H1 (cell line): ENCODE data around the gene SRPX2. TPM values are rescaled to one million over a fixed set of nuclear protein-coding genes. Genes with fewer than 3 reads are reported as not detected.

Experiments
- CTCF ChIA-PET: fragments of 300-600 bp; sonication (Branson Sonifier 250); formaldehyde crosslinking; loops from one replicate; lab custom pipeline; 2021; ENCODE audit not compliant: partially characterized antibody; lab: Charles Lee
- POLR2A ChIA-PET: fragments of 300-600 bp; sonication (Branson Sonifier 250); formaldehyde crosslinking; loops from one replicate; lab custom pipeline; 2021; ENCODE audit warnings: inconsistent platforms; ENCODE audit not compliant: partially characterized antibody; lab: Charles Lee
- DNase-seq, 2 experiments: peaks; one replicate each; pipeline versions ENCODE4 v3.0.0 to v3.0.0-alpha.2; 2010 to 2022; ENCODE audit warnings: low spot score in 2 of 2, low read depth in 1 of 2, mixed read lengths in 1 of 2
- FAIRE-seq: peaks from 2 replicates; lab custom pipeline; 2011; peaks lifted over from hg19 to GRCh38; lab: Jason Lieb, UNC
- H2AFZ ChIP-seq: 2 replicates; pipeline ENCODE4 v1.8.1; 2012; ENCODE audit warnings: low read length, inconsistent platforms
- H2AK5ac ChIP-seq: 2 replicates; pipeline ENCODE4 v1.6.1; 2013; ENCODE audit warnings: low read depth, low read length
- H2BK120ac ChIP-seq: replicated peaks from 2 replicates; pipeline ENCODE3; 2013; ENCODE audit warnings: low read depth, low read length, inconsistent platforms
- H2BK12ac ChIP-seq: 2 replicates; pipeline ENCODE4 v1.6.1; 2013; ENCODE audit warnings: low read depth, low read length
- H2BK15ac ChIP-seq: 2 replicates; pipeline ENCODE4 v1.6.1; 2013; ENCODE audit warnings: low read length
- H2BK20ac ChIP-seq: 2 replicates; pipeline ENCODE4 v1.6.1; 2013; ENCODE audit warnings: low read length
- H2BK5ac ChIP-seq: 2 replicates; pipeline ENCODE4 v1.6.1; 2013; ENCODE audit warnings: low read depth, low read length
- H3K14ac ChIP-seq: 2 replicates; pipeline ENCODE4 v1.6.1; 2013; ENCODE audit warnings: inconsistent platforms; ENCODE audit not compliant: insufficient read length
- H3K18ac ChIP-seq: 2 replicates; pipeline ENCODE4 v1.6.1; 2013; ENCODE audit warnings: low read length; ENCODE audit errors: extremely low read depth
- H3K23ac ChIP-seq: 2 replicates; pipeline ENCODE4 v1.6.1; 2013; ENCODE audit warnings: inconsistent platforms; ENCODE audit not compliant: insufficient read length
- H3K23me2 ChIP-seq: 2 replicates; pipeline ENCODE4 v1.6.1; 2013; ENCODE audit warnings: low read depth, low read length
- H3K27ac ChIP-seq: 2 replicates; pipeline ENCODE4 v1.6.1; 2011; ENCODE audit warnings: low read depth, low read length, inconsistent platforms
- H3K27me3 ChIP-seq, 4 experiments: replicated peaks in 1 of 4; 1 replicate in 1 of 4; 2 replicates in 3 of 4; pipeline versions ENCODE4 v1.6.1 to v1.8.1; 2011 to 2013; ENCODE audit warnings: low read length in 3 of 4, mild to moderate bottlenecking in 3 of 4, inconsistent platforms in 2 of 4, mixed read lengths in 2 of 4, moderate library complexity in 1 of 4; ENCODE audit not compliant: control insufficient read depth in 3 of 4, insufficient read depth in 3 of 4; ENCODE audit errors: extremely low read depth in 1 of 4
- H3K36me3 ChIP-seq, 4 experiments: 2 replicates each; pipeline versions ENCODE4 v1.6.1 to v1.8.1; 2011 to 2013; ENCODE audit warnings: mild to moderate bottlenecking in 4 of 4, low read length in 3 of 4, moderate library complexity in 2 of 4, control low read depth in 1 of 4, inconsistent platforms in 1 of 4; ENCODE audit not compliant: insufficient read depth in 4 of 4, control insufficient read depth in 2 of 4
- H3K4ac ChIP-seq: replicated peaks from 2 replicates; pipeline ENCODE3; 2013; ENCODE audit warnings: low read length, low read depth, mixed read lengths, inconsistent platforms; ENCODE audit not compliant: insufficient read length
- H3K4me1 ChIP-seq, 4 experiments: replicated peaks in 1 of 4; 1 replicate in 1 of 4; 2 replicates in 3 of 4; pipeline versions ENCODE4 v1.6.1 to v1.8.1; 2011 to 2013; ENCODE audit warnings: low read length in 3 of 4, inconsistent platforms in 2 of 4, mixed read lengths in 1 of 4; ENCODE audit not compliant: insufficient read depth in 4 of 4, control insufficient read depth in 3 of 4
- H3K4me2 ChIP-seq, 2 experiments: 2 replicates each; pipeline versions ENCODE4 v1.6.1 to v1.8.1; 2011 to 2013; ENCODE audit warnings: low read depth in 2 of 2, low read length in 2 of 2, control low read depth in 1 of 2, inconsistent platforms in 1 of 2, mild to moderate bottlenecking in 1 of 2; ENCODE audit not compliant: insufficient read depth in 1 of 2
- H3K4me3 ChIP-seq, 4 experiments: fragments of 200-600, 300-600 bp in 1 of 4; sonication (generic), shearing (Covaris generic), sonication (Bioruptor Twin) in 1 of 4; 2 replicates each; pipeline versions ENCODE4 v1.5.1 to v1.8.1; 2011 to 2016; ENCODE audit warnings: low read length in 4 of 4, low read depth in 3 of 4, control low read depth in 2 of 4, inconsistent platforms in 2 of 4, mild to moderate bottlenecking in 2 of 4, mixed read lengths in 1 of 4, moderate library complexity in 1 of 4; ENCODE audit not compliant: insufficient read depth in 2 of 4; ENCODE audit errors: extremely low read depth in 1 of 4
- H3K56ac ChIP-seq: replicated peaks from 2 replicates; pipeline ENCODE3; 2013; ENCODE audit warnings: low read depth, mild to moderate bottlenecking, mixed read lengths, low read length, inconsistent platforms; ENCODE audit not compliant: insufficient read length
- H3K79me1 ChIP-seq: 2 replicates; pipeline ENCODE4 v1.6.1; 2013; ENCODE audit warnings: low read depth, low read length, control low read depth
- H3K79me2 ChIP-seq, 2 experiments: 2 replicates each; pipeline versions ENCODE4 v1.6.1 to v1.8.1; 2012 to 2013; ENCODE audit warnings: low read length in 2 of 2, mild to moderate bottlenecking in 2 of 2, inconsistent platforms in 1 of 2; ENCODE audit not compliant: insufficient read depth in 2 of 2, control insufficient read depth in 1 of 2
- H3K9ac ChIP-seq, 4 experiments: replicated peaks in 1 of 4; 1 replicate in 1 of 4; 2 replicates in 3 of 4; pipeline versions ENCODE4 v1.6.1 to v1.8.1; 2011 to 2013; ENCODE audit warnings: low read depth in 3 of 4, low read length in 3 of 4, control low read depth in 2 of 4, mild to moderate bottlenecking in 2 of 4, moderate library complexity in 2 of 4, inconsistent platforms in 1 of 4; ENCODE audit errors: extremely low read depth in 1 of 4
- H3K9me3 ChIP-seq, 2 experiments: 2 replicates each; pipeline versions ENCODE4 v1.6.1 to v1.8.1; 2012 to 2013; ENCODE audit warnings: mild to moderate bottlenecking in 2 of 2, moderate library complexity in 2 of 2, control low read depth in 1 of 2, inconsistent platforms in 1 of 2, low read depth in 1 of 2, low read length in 1 of 2, mixed read lengths in 1 of 2; ENCODE audit not compliant: insufficient read depth in 2 of 2
- H4K20me1 ChIP-seq, 2 experiments: replicated peaks in 1 of 2; 2 replicates each; pipeline versions ENCODE3 to v1.8.1; 2011 to 2013; ENCODE audit warnings: inconsistent platforms in 2 of 2, low read length in 2 of 2, mild to moderate bottlenecking in 1 of 2; ENCODE audit not compliant: insufficient read depth in 2 of 2, control insufficient read depth in 1 of 2
- H4K5ac ChIP-seq: 2 replicates; pipeline ENCODE4 v1.6.1; 2013; ENCODE audit warnings: low read length, low read depth, mixed read lengths, inconsistent platforms; ENCODE audit not compliant: insufficient read length
- H4K8ac ChIP-seq: 2 replicates; pipeline ENCODE4 v1.8.0; 2013; ENCODE audit warnings: mild to moderate bottlenecking, moderate library complexity, low read length, inconsistent platforms; ENCODE audit not compliant: insufficient read depth; ENCODE audit errors: extremely low read depth
- H4K91ac ChIP-seq: replicated peaks from 2 replicates; pipeline ENCODE3; 2013; ENCODE audit warnings: low read length, mixed read lengths, inconsistent platforms; ENCODE audit not compliant: insufficient read length
- EGR1 ChIP-seq: IDR thresholded peaks from 2 replicates; pipeline ENCODE4 v1.6.1; 2011; ENCODE audit warnings: low read depth, low read length, borderline replicate concordance
- SP1 ChIP-seq: IDR thresholded peaks from 2 replicates; pipeline ENCODE4 v1.6.1; 2011; ENCODE audit warnings: low read depth, low read length
- WGBS, 2 experiments: shearing (Covaris generic) in 1 of 2; methylation state at CpG; one replicate each; pipeline versions ENCODE4 v1.1.6 to v1.1.7; 2013 to 2015; ENCODE audit warnings: low lambda C conversion rate in 2 of 2, mixed read lengths in 2 of 2, inconsistent platforms in 1 of 2, low coverage in 1 of 2, missing lambda C conversion rate in 1 of 2; ENCODE audit not compliant: insufficient replicate concordance in 2 of 2, insufficient coverage in 1 of 2, insufficient read length in 1 of 2; ENCODE audit errors: extremely low coverage in 1 of 2, missing lambda C conversion rate in 1 of 2; 5-methylcytosine and 5-hydroxymethylcytosine counted together
- polyA plus RNA-seq, 7 experiments: library from polyadenylated mRNA; depleted of rRNA in 3 of 7; stranded (reverse) in 5 of 7; unstranded in 2 of 7; fragments of >200 nt in 5 of 7; fragments of 200-250 nt in 2 of 7; gene quantifications; 1 replicate in 5 of 7; 2 replicates in 1 of 7; 4 replicates in 1 of 7; pipeline versions ENCODE4 v1.2.1 to v1.2.3, GENCODE V29; 2011 to 2013; ENCODE audit warnings: missing spikeins in 2 of 7, mixed read lengths in 2 of 7
- total RNA-seq: library from RNA; stranded (reverse); fragmentation: NEBNext Ultra II Directional; extraction: Animal tissue kit (Norgen Biotek cat#: 25700); gene quantifications from 2 replicates; pipeline ENCODE4 v1.2.1, GENCODE V29; 2021
- TF ChIP-seq, protein P1 (sequence below): IDR thresholded peaks from 2 replicates; pipeline ENCODE4 v1.6.1; 2012; ENCODE audit warnings: inconsistent platforms

SRPX2 gene
- total and polyA plus RNA-seq, 2 of the 8 experiments (the other 6 are each of a cell fraction or from before 2014, with no cell fraction given), result not detected

DNA sequence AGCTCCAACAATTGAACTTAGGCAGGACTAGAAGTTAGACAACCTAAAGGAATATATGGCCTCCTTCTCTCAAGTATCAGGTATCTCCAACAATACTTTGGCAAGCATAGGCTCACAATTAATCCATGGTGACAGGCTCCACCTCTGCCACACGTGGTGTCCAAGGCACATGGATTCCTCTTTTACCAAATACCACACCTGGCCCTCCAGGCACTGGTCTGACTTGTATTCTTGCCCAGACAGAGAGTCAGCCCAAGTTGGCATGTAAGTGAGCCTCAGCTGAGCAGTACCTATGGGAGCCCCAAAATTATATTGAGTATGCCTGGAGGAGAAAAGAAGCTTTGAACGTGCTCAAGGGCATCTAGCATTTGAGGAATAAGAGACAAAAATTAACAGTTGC lies 19.6 kb downstream of the SRPX2 start:
- Histone ChIP-seq H3K27me3 (no peaks in the 10 kb centered on the region), H3K79me1 (no peaks in the 10 kb centered on the region), H3K4me3 (no peak overlapping the region), H4K20me1 (no peaks in the 10 kb centered on the region), H3K14ac (no peak overlapping the region), H3K9ac (no peak overlapping the region), H2BK120ac (no peak overlapping the region), H2BK12ac (no peak overlapping the region), H4K91ac (no peak overlapping the region), H3K23ac (no peak overlapping the region), H3K27ac (no peak overlapping the region), H2AFZ (no peak overlapping the region), H3K4me1 (no peaks in the 10 kb centered on the region), H3K18ac (no peak overlapping the region), H3K56ac (no peak overlapping the region), H3K4ac (no peak overlapping the region), H3K23me2 (no peaks in the 10 kb centered on the region), H2AK5ac (no peak overlapping the region), H3K36me3 (no peaks in the 10 kb centered on the region), H4K5ac (no peak overlapping the region), H3K9me3 (no peaks in the 10 kb centered on the region), H2BK20ac (no peak overlapping the region), H2BK5ac (no peak overlapping the region), H4K8ac (no peak overlapping the region), H3K4me2 (no peak overlapping the region), H2BK15ac (no peak overlapping the region), H3K79me2 (no peaks in the 10 kb centered on the region)
- ChIA-PET POLR2A (no interaction called here), CTCF (interaction anchor here (1.3 to 1.4 kb wide), 2 partner anchors 9 to 105 kb away, joined by 5 read pairs; no protein-coding TSS in a partner anchor)
- TF ChIP-seq SP1, result no peak
- TF ChIP-seq EGR1, result no peak
- TF ChIP-seq, protein P1, sequence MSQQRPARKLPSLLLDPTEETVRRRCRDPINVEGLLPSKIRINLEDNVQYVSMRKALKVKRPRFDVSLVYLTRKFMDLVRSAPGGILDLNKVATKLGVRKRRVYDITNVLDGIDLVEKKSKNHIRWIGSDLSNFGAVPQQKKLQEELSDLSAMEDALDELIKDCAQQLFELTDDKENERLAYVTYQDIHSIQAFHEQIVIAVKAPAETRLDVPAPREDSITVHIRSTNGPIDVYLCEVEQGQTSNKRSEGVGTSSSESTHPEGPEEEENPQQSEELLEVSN, result no peak
- WGBS, 2 experiments, result 85% methylated on average over 2 of the region's 2 CpGs; no CpG with 5 or more reads in 1 of the 2 experiments
- FAIRE-seq (no peak), DNase-seq (no peak)
